ENCODE measurements around the gene BFSP2.

Gene BFSP2

DNA sequence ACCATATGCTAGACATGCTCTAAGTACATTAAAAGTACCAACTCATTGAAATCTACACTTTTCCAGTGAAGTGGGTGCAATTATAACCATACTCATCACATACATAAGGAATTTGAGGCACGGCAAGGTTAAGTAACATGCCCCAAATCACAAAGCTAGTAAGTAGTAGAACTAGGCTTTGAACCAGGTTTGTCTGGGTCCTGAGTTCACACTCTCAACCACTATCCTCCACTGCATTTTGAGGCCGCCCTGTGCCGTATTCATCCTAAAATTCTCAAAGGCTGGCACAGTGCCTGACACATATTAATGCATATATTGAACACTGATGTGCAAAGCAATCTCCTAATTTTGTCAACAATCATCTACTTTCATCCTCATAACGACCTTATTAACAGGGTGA lies 104.9 kb downstream of the BFSP2 start:
- Histone ChIP-seq H3K27me3 (ENCODE audit: insufficient read depth, low read length, poor library complexity, severe bottlenecking) (no peaks in the 10 kb centered on the region), H3K79me2 (ENCODE audit: insufficient read depth, low read length) (no peaks in the 10 kb centered on the region), H3K9me2 (replicated peaks; ENCODE audit: low read depth, low read length) (no peaks in the 10 kb centered on the region), H3F3A (ENCODE audit: low read depth) (no peaks in the 10 kb centered on the region), H3K4me3 (ENCODE audit: low read length, poor library complexity, severe bottlenecking) (no peak overlapping the region), H3K36me3 (ENCODE audit: insufficient read depth, low read length) (no peaks in the 10 kb centered on the region), H3K9me3 (ENCODE audit: insufficient read depth, low read depth, low read length) (no peaks in the 10 kb centered on the region), H3K4me1 (ENCODE audit: insufficient read depth, low read length, poor library complexity, severe bottlenecking) (peaks cover 12% of the 10 kb centered on the region), H3K9ac (ENCODE audit: low read depth, low read length, poor library complexity, severe bottlenecking) (no peak overlapping the region), H2AFZ (ENCODE audit: low read length) (no peak overlapping the region), H4K20me1 (ENCODE audit: insufficient read depth, low read length, poor library complexity, severe bottlenecking) (no peaks in the 10 kb centered on the region), H3K4me2 (ENCODE audit: low read depth, low read length, poor library complexity, severe bottlenecking) (no peak overlapping the region)
- TF ChIP-seq, protein P1, sequence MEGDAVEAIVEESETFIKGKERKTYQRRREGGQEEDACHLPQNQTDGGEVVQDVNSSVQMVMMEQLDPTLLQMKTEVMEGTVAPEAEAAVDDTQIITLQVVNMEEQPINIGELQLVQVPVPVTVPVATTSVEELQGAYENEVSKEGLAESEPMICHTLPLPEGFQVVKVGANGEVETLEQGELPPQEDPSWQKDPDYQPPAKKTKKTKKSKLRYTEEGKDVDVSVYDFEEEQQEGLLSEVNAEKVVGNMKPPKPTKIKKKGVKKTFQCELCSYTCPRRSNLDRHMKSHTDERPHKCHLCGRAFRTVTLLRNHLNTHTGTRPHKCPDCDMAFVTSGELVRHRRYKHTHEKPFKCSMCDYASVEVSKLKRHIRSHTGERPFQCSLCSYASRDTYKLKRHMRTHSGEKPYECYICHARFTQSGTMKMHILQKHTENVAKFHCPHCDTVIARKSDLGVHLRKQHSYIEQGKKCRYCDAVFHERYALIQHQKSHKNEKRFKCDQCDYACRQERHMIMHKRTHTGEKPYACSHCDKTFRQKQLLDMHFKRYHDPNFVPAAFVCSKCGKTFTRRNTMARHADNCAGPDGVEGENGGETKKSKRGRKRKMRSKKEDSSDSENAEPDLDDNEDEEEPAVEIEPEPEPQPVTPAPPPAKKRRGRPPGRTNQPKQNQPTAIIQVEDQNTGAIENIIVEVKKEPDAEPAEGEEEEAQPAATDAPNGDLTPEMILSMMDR (conservative IDR thresholded peaks at IDR 0.05; ENCODE audit: low read length): no peak
- no peak for TF ChIP-seq EZH2phosphoT487 (IDR thresholded peaks at IDR 0.05; ENCODE audit: borderline replicate concordance)

DNA sequence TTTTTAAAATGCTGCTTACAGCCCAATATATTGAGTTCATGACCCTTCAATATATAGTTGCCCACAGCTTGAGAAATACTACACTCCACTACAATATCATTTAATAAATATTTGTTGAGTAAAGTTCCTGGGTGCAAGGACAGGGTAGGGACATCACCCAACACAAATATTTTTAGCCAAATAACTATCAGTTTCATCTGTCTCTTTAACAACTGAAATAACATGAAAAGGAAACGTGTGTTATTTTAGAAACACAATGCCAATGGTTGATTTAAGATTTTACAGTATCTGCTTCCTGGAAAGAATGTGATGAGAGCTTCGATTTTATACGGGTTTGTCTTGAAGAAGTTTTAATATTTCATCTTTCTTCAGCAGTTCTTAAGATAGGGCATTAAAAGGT lies 106.0 kb downstream of the BFSP2 start:
- Histone ChIP-seq H2AFZ (ENCODE audit: low read length) (peak overlapping the region; percentile 57; the same call in 1 of the 2 replicates), H3K79me2 (ENCODE audit: insufficient read depth, low read length) (no peaks in the 10 kb centered on the region), H3K9ac (ENCODE audit: low read depth, low read length, poor library complexity, severe bottlenecking) (no peak overlapping the region), H3K4me1 (ENCODE audit: insufficient read depth, low read length, poor library complexity, severe bottlenecking) (peaks cover 8% of the 10 kb centered on the region), H3K36me3 (ENCODE audit: insufficient read depth, low read length) (no peaks in the 10 kb centered on the region), H4K20me1 (ENCODE audit: insufficient read depth, low read length, poor library complexity, severe bottlenecking) (no peaks in the 10 kb centered on the region), H3K9me2 (replicated peaks; ENCODE audit: low read depth, low read length) (no peaks in the 10 kb centered on the region), H3K27me3 (ENCODE audit: insufficient read depth, low read length, poor library complexity, severe bottlenecking) (no peaks in the 10 kb centered on the region), H3K4me3 (ENCODE audit: low read length, poor library complexity, severe bottlenecking) (no peak overlapping the region), H3F3A (ENCODE audit: low read depth) (no peaks in the 10 kb centered on the region), H3K4me2 (ENCODE audit: low read depth, low read length, poor library complexity, severe bottlenecking) (peak overlapping the region; percentile 1), H3K9me3 (ENCODE audit: insufficient read depth, low read depth, low read length) (no peaks in the 10 kb centered on the region)
- TF ChIP-seq EZH2phosphoT487 (IDR thresholded peaks at IDR 0.05; ENCODE audit: borderline replicate concordance): no peak
- TF ChIP-seq, protein P1 (conservative IDR thresholded peaks at IDR 0.05; ENCODE audit: low read length): no peak

DNA sequence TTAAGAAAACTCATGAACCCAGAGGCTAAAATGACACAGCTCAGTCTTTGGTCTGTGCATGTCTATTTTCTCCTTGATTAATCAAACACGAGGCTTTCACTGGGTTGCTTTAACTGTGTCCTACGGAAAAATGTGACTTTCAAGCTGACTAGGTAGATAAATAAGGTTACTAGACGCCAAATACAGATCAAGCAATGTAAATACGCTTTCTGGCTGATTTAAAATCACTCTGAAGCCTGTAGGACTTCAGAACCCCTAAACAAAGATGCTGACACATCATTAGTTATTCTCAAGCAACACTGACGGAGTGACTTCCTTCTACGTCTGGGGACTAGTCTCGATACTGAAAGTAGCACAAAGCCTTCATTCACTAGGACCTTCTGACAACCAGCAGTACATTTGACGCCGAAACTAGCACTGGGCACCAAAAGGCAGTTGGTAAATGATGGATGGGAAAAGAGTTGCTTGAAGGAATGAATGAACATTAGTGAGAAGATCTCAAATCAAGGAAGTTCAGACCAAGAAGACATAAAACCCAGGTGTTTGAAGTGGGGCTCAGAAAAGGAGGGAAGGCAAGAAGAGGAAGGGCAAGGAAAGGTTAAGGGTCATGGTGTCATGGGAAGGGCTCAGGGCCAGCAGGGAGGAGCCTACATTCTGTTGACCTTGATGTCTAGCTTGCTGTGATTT lies 106.5 kb downstream of the BFSP2 start:
- Histone ChIP-seq H3F3A (ENCODE audit: low read depth) (no peaks in the 10 kb centered on the region), H3K9me2 (replicated peaks; ENCODE audit: low read depth, low read length) (no peaks in the 10 kb centered on the region), H3K27me3 (ENCODE audit: insufficient read depth, low read length, poor library complexity, severe bottlenecking) (no peaks in the 10 kb centered on the region), H3K79me2 (ENCODE audit: insufficient read depth, low read length) (no peaks in the 10 kb centered on the region), H4K20me1 (ENCODE audit: insufficient read depth, low read length, poor library complexity, severe bottlenecking) (no peaks in the 10 kb centered on the region), H2AFZ (ENCODE audit: low read length) (peak overlapping the region; percentile 57; the same call in 1 of the 2 replicates), H3K4me1 (ENCODE audit: insufficient read depth, low read length, poor library complexity, severe bottlenecking) (peaks cover 8% of the 10 kb centered on the region), H3K4me3 (ENCODE audit: low read length, poor library complexity, severe bottlenecking) (no peak overlapping the region), H3K36me3 (ENCODE audit: insufficient read depth, low read length) (no peaks in the 10 kb centered on the region), H3K9me3 (ENCODE audit: insufficient read depth, low read depth, low read length) (no peaks in the 10 kb centered on the region), H3K4me2 (ENCODE audit: low read depth, low read length, poor library complexity, severe bottlenecking) (peak overlapping the region; percentile 1), H3K9ac (ENCODE audit: low read depth, low read length, poor library complexity, severe bottlenecking) (no peak overlapping the region)
- TF ChIP-seq, protein P1 (conservative IDR thresholded peaks at IDR 0.05; ENCODE audit: low read length): no peak
- TF ChIP-seq EZH2phosphoT487 (IDR thresholded peaks at IDR 0.05; ENCODE audit: borderline replicate concordance): no peak
